Measurements from ENCODE around the gene GGN. TPM values are rescaled to one million over a fixed set of nuclear protein-coding genes. Genes with fewer than 3 reads are reported as not detected.

Gene GGN
- total and polyA plus RNA-seq, 9 of the 15 experiments (the other 6 are each of a cell fraction or from before 2014, with no cell fraction given), result 0.15 to 0.33 TPM; not detected in 7

- TF ChIP-seq ZNF318 (IDR thresholded peaks at IDR 0.05; ENCODE audit: borderline replicate concordance in 1 of 2, low read depth in 1 of 2) (no peak), ZNF140 (CRISPR knock-in tag; IDR thresholded peaks at IDR 0.05) (no peak), TEAD2 (tag; IDR thresholded peaks at IDR 0.05) (no peak), XRCC5 (IDR thresholded peaks at IDR 0.05; ENCODE audit: low read depth, low read length) (peak; percentile 73), ATF4 (CRISPR knock-in tag; IDR thresholded peaks at IDR 0.05) (no peak; the same call in 1 of the 2 replicates), SMAD3 (CRISPR knock-in tag; conservative IDR thresholded peaks at IDR 0.05) (no peak), ZBTB1 (CRISPR knock-in tag; IDR thresholded peaks at IDR 0.05; ENCODE audit: borderline replicate concordance, low read depth) (peak; percentile 73; the same call in 1 of the 2 replicates), MEIS2 (IDR thresholded peaks at IDR 0.05; ENCODE audit: partially characterized antibody) (peak; percentile 96), E2F1 (CRISPR knock-in tag; IDR thresholded peaks at IDR 0.05) (peak; percentile 90), ZNF639 (CRISPR knock-in tag; conservative IDR thresholded peaks at IDR 0.05 in 1 of 2, IDR thresholded peaks at IDR 0.05 in 1 of 2) (peak; percentile 30 to 92; a peak in 2 of 4 replicates), FOS (IDR thresholded peaks at IDR 0.05; ENCODE audit: extremely low read depth, insufficient read length) (no peak), TFAM (CRISPR knock-in tag; conservative IDR thresholded peaks at IDR 0.05) (no peak), CREM (IDR thresholded peaks at IDR 0.05; ENCODE audit: low read depth) (peak; percentile 94), MEF2D (tag; conservative IDR thresholded peaks at IDR 0.05; ENCODE audit: low read depth) (no peak), MBD2 (IDR thresholded peaks at IDR 0.05; ENCODE audit: borderline replicate concordance, low read depth) (peak; percentile 70; the same call in 1 of the 2 replicates)
These were observed 13.3 kb downstream of the GGN start, which contains the start of gene PSMD8 (continued) for GRCh38 chr19:38374332-38375097.

Measured in K562 (cell line).